LNCaP clone FGC (cell line): Measurements from ENCODE around the gene KAT8.

Experiments used
- DNase-seq: peaks from one replicate; pipeline ENCODE4 v3.0.0-alpha.2; 2011; ENCODE audit warnings: low read depth
- H3K4me3 ChIP-seq: 2 replicates; pipeline ENCODE4 v1.5.1; 2011; ENCODE audit warnings: mild to moderate bottlenecking, low read depth, low read length, control low read depth
- TF ChIP-seq, protein P1 (sequence below): IDR thresholded peaks from 2 replicates; pipeline ENCODE4 v1.5.1; 2012; ENCODE audit warnings: mild to moderate bottlenecking; ENCODE audit not compliant: control insufficient read depth, insufficient read depth; ENCODE audit errors: extremely low read depth

KAT8 gene

DNA sequence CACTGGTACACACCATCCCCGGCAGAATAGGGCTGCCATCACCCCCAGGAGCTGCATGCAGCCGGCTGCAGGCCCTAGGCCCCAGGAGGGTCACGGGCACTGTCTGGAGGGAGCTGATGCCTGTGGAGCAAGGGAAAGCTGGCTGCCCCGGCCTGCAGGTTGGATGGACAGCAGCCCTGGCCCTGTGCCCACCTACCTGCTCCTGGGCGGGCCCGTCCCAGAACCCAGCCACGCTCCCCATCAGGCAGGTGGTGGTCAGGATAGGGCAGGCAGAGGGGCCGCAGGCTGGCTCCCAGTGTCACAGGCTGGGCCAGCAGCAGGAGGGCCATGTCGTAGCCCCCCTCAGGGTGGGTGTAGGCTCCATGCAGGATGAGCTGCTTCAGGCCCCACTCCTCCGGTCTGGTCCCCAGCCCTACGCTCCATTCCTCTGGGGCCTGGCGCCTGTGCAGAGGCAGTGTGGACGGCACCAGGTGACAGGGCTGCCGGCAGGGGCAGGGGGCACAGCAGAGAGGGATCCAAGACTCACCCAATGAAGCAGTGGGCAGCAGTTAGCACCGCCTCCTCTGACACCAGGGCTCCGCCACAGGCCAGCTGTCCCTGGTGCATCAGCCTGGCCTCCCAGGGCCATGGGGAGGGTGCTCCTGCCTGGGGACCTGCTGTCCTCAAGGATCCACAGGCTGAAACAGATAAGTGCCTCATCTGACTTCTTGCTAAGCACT lies 32.7 kb upstream of the KAT8 start:
- no peak for DNase-seq
- no peak overlapping the region for H3K4me3 ChIP-seq
- TF ChIP-seq, protein P1, sequence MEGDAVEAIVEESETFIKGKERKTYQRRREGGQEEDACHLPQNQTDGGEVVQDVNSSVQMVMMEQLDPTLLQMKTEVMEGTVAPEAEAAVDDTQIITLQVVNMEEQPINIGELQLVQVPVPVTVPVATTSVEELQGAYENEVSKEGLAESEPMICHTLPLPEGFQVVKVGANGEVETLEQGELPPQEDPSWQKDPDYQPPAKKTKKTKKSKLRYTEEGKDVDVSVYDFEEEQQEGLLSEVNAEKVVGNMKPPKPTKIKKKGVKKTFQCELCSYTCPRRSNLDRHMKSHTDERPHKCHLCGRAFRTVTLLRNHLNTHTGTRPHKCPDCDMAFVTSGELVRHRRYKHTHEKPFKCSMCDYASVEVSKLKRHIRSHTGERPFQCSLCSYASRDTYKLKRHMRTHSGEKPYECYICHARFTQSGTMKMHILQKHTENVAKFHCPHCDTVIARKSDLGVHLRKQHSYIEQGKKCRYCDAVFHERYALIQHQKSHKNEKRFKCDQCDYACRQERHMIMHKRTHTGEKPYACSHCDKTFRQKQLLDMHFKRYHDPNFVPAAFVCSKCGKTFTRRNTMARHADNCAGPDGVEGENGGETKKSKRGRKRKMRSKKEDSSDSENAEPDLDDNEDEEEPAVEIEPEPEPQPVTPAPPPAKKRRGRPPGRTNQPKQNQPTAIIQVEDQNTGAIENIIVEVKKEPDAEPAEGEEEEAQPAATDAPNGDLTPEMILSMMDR = no peak

DNA sequence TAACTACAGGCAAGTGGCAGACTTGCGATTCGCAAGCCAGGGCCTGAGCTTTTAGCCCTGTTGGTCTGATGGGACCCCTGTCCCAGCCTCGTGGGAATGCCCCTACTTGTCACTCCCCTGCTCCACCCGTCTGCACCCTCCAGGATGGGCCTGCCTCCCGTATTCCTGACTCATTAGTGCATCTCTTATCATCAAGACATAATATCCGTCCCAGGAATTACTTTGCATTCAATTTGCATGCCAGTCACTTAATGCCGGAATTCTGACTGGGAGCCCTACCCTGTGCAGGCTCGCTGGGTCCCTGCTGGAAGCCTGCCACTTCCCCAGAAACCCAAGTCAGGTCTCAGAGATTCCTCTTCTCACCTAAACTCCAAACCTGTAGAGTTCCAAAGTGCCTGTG lies 32.1 kb upstream of the KAT8 start:
- DNase-seq = no peak
- TF ChIP-seq, protein P1 = no peak
- no peak overlapping the region for H3K4me3 ChIP-seq

DNA sequence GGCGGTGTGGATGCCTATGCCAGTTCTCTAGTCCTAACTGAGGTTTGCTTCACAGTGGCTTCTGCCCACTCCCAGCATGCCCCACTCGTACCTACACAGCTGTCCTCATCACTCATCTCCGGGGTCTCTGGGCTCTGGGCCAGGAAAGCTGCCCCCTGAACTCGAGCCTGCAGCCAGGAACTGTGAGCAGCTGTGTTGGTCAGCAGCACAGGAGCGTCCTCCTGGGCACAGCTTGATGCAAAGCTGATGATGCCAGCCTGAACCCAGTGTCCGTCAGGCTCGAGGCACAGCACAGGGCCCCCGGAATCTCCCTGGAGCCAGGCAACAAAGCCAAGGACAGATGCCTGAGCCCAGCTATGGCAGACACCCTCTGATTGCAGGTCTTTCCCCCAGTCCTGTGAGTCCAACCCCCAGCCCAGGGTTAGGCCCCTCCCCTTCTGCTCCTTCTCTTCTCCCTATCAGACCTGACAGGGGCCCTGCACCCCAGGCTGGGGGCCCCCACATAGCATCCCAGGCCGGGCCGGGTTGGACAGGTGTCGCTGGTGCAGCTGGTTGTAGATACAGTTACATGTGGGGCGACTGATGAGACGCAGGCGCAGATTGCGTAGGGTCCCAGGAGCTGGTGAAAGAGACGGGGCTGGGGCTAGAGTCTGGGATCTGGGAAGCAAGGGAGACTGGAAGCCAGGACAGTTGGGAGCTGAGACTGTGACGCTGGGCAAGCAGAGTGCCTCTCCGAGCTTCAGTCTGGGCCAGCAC lies 31.4 kb upstream of the KAT8 start:
- TF ChIP-seq, protein P1 = no peak
- H3K4me3 ChIP-seq = no peak overlapping the region
- DNase-seq = no peak

DNA sequence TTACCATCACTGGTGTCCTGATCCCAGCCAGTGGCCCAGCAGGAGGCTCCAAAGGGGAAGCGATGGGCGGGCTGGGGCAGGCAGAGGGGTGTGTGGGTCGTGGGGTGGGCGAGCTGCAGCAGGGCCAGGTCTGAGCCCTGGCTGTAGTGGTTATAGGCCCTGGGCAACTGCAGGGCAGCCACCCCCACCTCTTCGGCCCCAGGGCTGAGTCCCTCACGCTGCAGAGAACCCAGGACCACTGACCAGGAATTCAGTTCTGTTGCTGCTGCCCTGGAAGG lies 30.9 kb upstream of the KAT8 start:
- no peak for DNase-seq
- TF ChIP-seq, protein P1 = no peak
- H3K4me3 ChIP-seq = no peak overlapping the region

DNA sequence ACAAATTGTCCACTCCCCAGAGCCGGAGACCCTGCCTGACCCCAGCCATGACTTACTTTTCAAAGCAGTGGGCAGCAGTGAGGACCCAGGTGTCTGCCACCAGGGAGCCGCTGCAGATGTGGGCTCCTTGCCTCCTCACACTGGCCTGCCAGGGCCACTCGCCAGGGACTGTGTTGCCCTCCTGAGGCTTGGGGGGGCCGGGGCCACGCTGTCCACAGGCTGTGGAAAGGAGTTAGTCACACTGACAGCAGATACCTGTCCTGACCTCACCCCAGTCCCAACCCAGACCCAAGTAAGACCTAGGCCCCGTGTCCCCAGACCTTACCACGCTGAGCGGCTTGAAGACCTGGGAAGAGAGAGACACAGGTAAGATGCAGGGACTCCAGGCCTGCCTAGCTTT lies 30.0 kb upstream of the KAT8 start:
- no peak overlapping the region for H3K4me3 ChIP-seq
- TF ChIP-seq, protein P1 = no peak
- no peak for DNase-seq

DNA sequence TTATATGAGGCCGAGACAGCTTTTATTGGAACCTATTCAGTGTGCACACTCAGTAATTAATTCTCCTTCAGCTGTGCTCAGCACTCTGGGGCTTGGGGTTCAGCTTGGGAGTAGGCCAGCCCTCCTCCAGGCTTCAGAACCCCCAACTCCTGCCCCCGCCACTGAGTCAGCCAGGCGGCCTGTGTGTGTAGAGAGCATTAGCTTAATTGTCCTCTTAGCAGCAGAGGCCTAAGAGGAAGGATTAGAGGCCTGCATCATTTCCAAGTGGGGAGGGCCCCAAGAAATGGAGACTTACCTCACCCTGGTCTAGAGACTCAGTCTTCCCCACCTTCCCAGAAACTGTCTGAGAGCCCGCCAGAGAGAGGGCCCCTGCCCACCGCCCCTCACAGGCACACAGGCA lies 29.5 kb upstream of the KAT8 start:
- no peak for DNase-seq
- no peak overlapping the region for H3K4me3 ChIP-seq
- TF ChIP-seq, protein P1 = no peak
